MM.1S (cell line): ENCODE measurements around the gene NOL9.

Experiments
- DNase-seq: peaks from one replicate; pipeline ENCODE4 v3.0.0-alpha.2; 2015
- H2AFZ ChIP-seq: fragments of 300-600 bp; sonication (generic); 2 replicates; pipeline ENCODE4 v1.6.0; 2016; ENCODE audit warnings: antibody characterized with exemption, low read length
- H3F3A ChIP-seq: fragments of 300-600 bp; sonication (generic); 2 replicates; pipeline ENCODE4 v1.6.1; 2016; ENCODE audit warnings: mild to moderate bottlenecking, antibody characterized with exemption, low read length, moderate library complexity, mixed read lengths; ENCODE audit not compliant: insufficient read depth
- H3K27ac ChIP-seq: fragments of 300-600 bp; sonication (generic); 2 replicates; pipeline ENCODE4 v1.5.1; 2016; ENCODE audit warnings: mild to moderate bottlenecking, low read length
- H3K27me3 ChIP-seq: fragments of 300-600 bp; sonication (generic); replicated peaks from 2 replicates; pipeline ENCODE4 v1.6.0; 2016; ENCODE audit warnings: low read length; ENCODE audit not compliant: insufficient read depth
- H3K36me3 ChIP-seq: fragments of 300-600 bp; sonication (generic); replicated peaks from 2 replicates; pipeline ENCODE4 v1.6.1; 2016; ENCODE audit warnings: mild to moderate bottlenecking, low read length, mixed read lengths; ENCODE audit not compliant: insufficient read depth
- H3K4me1 ChIP-seq: fragments of 300-600 bp; sonication (generic); 2 replicates; pipeline ENCODE4 v1.6.1; 2016; ENCODE audit warnings: low read length, mixed read lengths
- H3K4me2 ChIP-seq: fragments of 300-600 bp; sonication (generic); 2 replicates; pipeline ENCODE4 v1.6.0; 2016; ENCODE audit warnings: low read depth, low read length
- H3K4me3 ChIP-seq: fragments of 300-600 bp; sonication (generic); 2 replicates; pipeline ENCODE4 v1.5.1; 2016; ENCODE audit warnings: low read length, mixed read lengths
- H3K79me2 ChIP-seq: fragments of 300-600 bp; sonication (generic); 2 replicates; pipeline ENCODE4 v1.6.1; 2016; ENCODE audit warnings: mixed run types, low read length, mixed read lengths
- H3K9ac ChIP-seq: fragments of 300-600 bp; sonication (generic); 2 replicates; pipeline ENCODE4 v1.6.1; 2016; ENCODE audit warnings: low read length, mixed read lengths
- H3K9me2 ChIP-seq: fragments of 300-600 bp; sonication (generic); replicated peaks from 2 replicates; pipeline ENCODE4 v1.6.1; 2016; ENCODE audit warnings: mild to moderate bottlenecking, low read length, mixed read lengths; ENCODE audit not compliant: insufficient read depth
- H3K9me3 ChIP-seq: fragments of 300-600 bp; sonication (generic); replicated peaks from 2 replicates; pipeline ENCODE4 v1.6.1; 2016; ENCODE audit warnings: mild to moderate bottlenecking, low read length, mixed read lengths; ENCODE audit not compliant: insufficient read depth
- H4K20me1 ChIP-seq: fragments of 300-600 bp; sonication (generic); 2 replicates; pipeline ENCODE4 v1.6.1; 2016; ENCODE audit warnings: mild to moderate bottlenecking, low read length, moderate library complexity, mixed read lengths; ENCODE audit not compliant: insufficient read depth
- EZH2 ChIP-seq: fragments of 300-600 bp; sonication (generic); optimal IDR thresholded peaks from 2 replicates; pipeline ENCODE3; 2017; ENCODE audit warnings: low read depth, mild to moderate bottlenecking, antibody characterized with exemption, low read length, mixed read lengths
- EZH2phosphoT487 ChIP-seq: fragments of 300-600 bp; sonication (generic); IDR thresholded peaks from 2 replicates; pipeline ENCODE4 v1.6.1; 2018; ENCODE audit warnings: antibody characterized with exemption, low read length
- TF ChIP-seq, protein P1 (sequence below): fragments of 300-600 bp; sonication (generic); IDR thresholded peaks from 2 replicates; pipeline ENCODE4 v1.5.1; 2016; ENCODE audit warnings: antibody characterized with exemption, low read length, mixed read lengths

The NOL9 gene

DNA sequence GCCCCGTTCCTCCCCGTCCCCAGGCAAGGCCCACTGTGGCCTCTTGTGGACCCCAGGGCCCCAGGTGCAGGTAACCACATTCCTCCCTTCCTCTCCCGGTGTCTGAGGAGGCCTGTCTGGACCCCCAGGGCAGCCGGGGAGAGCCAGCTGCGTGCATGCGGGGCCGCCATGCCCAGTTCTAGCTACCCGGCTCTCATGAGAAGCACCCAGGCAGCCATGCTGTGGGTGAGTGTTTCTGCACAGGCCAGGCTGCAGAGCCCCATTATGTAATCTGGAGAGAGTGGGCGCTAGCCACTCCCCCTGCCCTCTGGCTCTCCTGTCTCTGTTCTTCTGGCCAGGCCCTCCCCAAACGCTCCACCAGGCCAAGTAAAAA lies 44.4 kb downstream of the NOL9 start:
- no peak overlapping the region for H3K27ac ChIP-seq
- no peaks in the 10 kb centered on the region for H3K9me2 ChIP-seq
- peaks cover 51% of the 10 kb centered on the region for H3K27me3 ChIP-seq
- DNase-seq, result no peak
- H3K4me2 ChIP-seq, result no peak overlapping the region
- no peaks in the 10 kb centered on the region for H3K79me2 ChIP-seq
- no peaks in the 10 kb centered on the region for H3K36me3 ChIP-seq
- no peak overlapping the region for H3K4me3 ChIP-seq
- H3K4me1 ChIP-seq, result peaks cover 4% of the 10 kb centered on the region; the same call in 1 of the 2 replicates
- no peaks in the 10 kb centered on the region for H3K9me3 ChIP-seq
- H3K9ac ChIP-seq, result no peak overlapping the region
- no peaks in the 10 kb centered on the region for H3F3A ChIP-seq
- TF ChIP-seq EZH2phosphoT487 (no peak), EZH2 (no peak)
- TF ChIP-seq, protein P1, sequence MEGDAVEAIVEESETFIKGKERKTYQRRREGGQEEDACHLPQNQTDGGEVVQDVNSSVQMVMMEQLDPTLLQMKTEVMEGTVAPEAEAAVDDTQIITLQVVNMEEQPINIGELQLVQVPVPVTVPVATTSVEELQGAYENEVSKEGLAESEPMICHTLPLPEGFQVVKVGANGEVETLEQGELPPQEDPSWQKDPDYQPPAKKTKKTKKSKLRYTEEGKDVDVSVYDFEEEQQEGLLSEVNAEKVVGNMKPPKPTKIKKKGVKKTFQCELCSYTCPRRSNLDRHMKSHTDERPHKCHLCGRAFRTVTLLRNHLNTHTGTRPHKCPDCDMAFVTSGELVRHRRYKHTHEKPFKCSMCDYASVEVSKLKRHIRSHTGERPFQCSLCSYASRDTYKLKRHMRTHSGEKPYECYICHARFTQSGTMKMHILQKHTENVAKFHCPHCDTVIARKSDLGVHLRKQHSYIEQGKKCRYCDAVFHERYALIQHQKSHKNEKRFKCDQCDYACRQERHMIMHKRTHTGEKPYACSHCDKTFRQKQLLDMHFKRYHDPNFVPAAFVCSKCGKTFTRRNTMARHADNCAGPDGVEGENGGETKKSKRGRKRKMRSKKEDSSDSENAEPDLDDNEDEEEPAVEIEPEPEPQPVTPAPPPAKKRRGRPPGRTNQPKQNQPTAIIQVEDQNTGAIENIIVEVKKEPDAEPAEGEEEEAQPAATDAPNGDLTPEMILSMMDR, result no peak
- no peaks in the 10 kb centered on the region for H4K20me1 ChIP-seq
- H2AFZ ChIP-seq, result no peak overlapping the region

DNA sequence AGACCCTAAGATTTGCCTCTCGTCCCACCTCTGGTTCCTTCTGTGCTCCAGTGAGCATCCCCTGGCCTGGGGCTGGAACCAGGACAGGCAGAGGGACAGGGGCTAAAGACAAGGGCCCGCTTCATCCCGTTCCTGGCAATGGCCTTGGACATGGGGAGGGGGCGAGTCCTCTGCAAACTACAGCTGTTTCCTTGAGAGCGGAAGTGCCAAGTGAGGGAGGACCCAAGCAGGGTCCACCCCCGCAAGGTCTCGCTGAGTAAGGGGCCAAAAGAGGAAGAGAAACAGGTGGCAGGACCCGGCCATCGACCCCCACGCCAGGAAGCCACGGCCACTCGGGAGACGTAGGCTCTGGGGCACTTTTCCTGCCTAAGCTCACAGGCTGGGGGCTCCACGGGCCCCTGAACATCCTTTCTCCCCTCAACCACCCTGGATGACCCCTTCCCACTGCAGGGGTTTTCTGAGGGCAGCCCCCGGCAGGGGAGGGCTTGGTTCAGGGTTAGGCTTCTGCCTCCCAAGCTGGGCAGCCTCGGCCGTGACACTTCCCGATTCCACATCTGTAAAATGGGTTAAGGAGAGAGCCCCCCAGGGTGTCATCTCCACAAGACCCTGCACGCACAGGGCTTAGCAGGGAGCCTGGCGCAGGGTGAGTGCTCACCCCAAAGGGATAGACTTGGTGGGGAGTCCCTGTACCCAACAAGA lies 44.9 kb downstream of the NOL9 start:
- Histone ChIP-seq H3K9me2 (no peaks in the 10 kb centered on the region), H3K4me1 (peaks cover 4% of the 10 kb centered on the region; the same call in 1 of the 2 replicates), H2AFZ (no peak overlapping the region), H3K4me3 (no peak overlapping the region), H3F3A (no peaks in the 10 kb centered on the region), H3K27ac (no peak overlapping the region), H3K79me2 (no peaks in the 10 kb centered on the region), H3K9me3 (no peaks in the 10 kb centered on the region), H4K20me1 (no peaks in the 10 kb centered on the region), H3K27me3 (peaks cover 54% of the 10 kb centered on the region), H3K4me2 (no peak overlapping the region), H3K36me3 (no peaks in the 10 kb centered on the region), H3K9ac (no peak overlapping the region)
- no peak for DNase-seq
- TF ChIP-seq EZH2 (no peak), EZH2phosphoT487 (no peak)
- TF ChIP-seq, protein P1, result no peak

DNA sequence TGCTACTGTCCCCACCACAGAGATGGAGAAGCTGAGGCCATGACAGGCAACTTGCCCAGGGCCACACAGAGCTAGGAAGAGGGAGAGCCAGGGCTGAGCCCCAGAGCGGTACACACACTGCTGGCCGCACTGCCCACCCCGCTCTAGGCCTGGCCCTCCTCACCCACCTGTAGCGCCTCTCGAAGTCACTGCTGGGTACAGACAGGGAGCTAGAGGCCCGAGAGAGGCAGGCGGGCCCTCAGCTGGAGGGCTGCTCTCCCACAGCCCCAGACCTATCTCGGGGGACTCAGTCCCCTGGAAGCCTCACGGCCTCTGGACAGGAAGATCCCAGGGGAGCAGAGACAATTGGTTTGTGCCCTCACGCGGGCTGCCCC lies 45.5 kb downstream of the NOL9 start:
- TF ChIP-seq EZH2phosphoT487 (no peak), EZH2 (no peak)
- TF ChIP-seq, protein P1, result no peak
- no peak overlapping the region for H2AFZ ChIP-seq
- no peaks in the 10 kb centered on the region for H3K79me2 ChIP-seq
- no peak overlapping the region for H3K9ac ChIP-seq
- H3K9me3 ChIP-seq, result no peaks in the 10 kb centered on the region
- H3K4me1 ChIP-seq, result peaks cover 4% of the 10 kb centered on the region; the same call in 1 of the 2 replicates
- peaks cover 60% of the 10 kb centered on the region for H3K27me3 ChIP-seq
- H4K20me1 ChIP-seq, result no peaks in the 10 kb centered on the region
- no peaks in the 10 kb centered on the region for H3K9me2 ChIP-seq
- H3K4me3 ChIP-seq, result no peak overlapping the region
- no peak overlapping the region for H3K27ac ChIP-seq
- no peak overlapping the region for H3K4me2 ChIP-seq
- H3F3A ChIP-seq, result no peaks in the 10 kb centered on the region
- DNase-seq, result no peak
- no peaks in the 10 kb centered on the region for H3K36me3 ChIP-seq
